Stimulated activated CD8-positive, alpha-beta memory T cell treated with anti-CD3 and anti-CD28 coated beads, Interleukin-4, amount 100 ng/mL, for 4 hours (primary cell): ENCODE data around the gene KIF26B.

ENCODE experiments used
- DNase-seq, 2 donors: peaks; one replicate each; pipeline ENCODE4 v3.0.0-alpha.2; 2020; ENCODE audit warnings: low read depth in 2 of 2, low spot score in 1 of 2

Gene KIF26B

DNA sequence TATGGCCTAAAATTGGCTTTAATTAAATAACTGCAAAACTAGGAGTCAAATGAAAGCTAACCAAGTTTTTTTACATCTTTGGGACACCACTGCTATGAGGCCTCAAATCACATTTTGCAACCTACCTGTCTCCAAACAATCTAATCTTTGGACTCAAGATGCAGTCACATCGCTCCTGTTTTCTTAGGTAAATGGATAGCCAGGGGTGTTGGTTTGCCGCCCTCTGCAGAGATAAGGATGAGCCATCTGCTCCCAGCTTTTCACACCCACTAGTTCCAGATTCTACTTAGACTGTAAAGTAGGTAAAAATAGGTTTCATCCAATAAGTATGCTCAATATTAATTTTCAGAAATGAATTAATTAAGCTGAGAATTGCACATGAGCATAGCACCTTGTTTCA is 456.5 kb downstream of the KIF26B start:
- DNase-seq = no peak

GRCh38 chr1:245614476-245614875 is 459.7 kb downstream of the KIF26B start:
- DNase-seq = no peak

- no peak for DNase-seq
Observed at GRCh38 chr1:245615001-245615400, 460.2 kb downstream of the KIF26B start.

- DNase-seq = no peak
Observed at GRCh38 chr1:245621589-245621988, 466.8 kb downstream of the KIF26B start.

GRCh38 chr1:245622332-245623014 is 467.7 kb downstream of the KIF26B start:
- no peak for DNase-seq

DNA sequence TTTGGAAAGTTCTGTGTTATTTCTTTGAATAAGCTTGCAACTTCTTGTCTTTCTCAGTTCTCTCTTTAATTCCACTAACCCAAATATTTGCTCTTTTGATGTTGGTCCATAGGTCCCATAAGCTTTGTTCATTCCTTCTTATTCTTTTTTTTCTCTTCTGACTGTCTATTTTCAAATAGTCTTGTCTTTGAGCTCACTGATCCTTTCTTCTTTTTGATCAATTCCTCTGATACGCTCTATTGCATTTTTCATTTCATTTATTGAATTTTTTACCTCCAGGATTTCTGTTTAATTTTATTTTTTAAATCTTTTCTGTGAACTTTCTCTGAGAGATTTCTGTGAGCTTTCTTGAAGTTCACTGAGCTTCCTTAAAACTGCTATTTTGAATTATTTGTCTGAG is 486.6 kb downstream of the KIF26B start:
- no peak for DNase-seq

DNA sequence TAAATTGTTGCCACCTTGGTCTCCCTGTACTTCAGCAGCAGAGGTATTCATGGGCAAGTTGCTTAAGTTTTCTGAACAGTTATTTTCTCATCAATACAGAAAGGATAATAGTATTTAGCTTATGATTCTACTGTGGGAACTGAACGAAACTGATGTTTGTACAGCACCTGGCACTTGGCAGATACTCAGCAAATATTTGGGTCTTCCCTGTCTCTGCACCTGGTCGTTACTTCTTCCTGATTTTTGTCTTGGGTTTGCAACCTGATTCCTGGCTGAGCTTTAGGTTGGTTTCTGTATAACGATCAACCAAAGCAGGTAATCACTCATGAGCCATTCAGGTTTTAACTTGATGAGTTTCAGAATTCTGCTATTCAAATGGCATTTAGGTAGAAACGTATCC is 490.6 kb downstream of the KIF26B start:
- no peak for DNase-seq

DNA sequence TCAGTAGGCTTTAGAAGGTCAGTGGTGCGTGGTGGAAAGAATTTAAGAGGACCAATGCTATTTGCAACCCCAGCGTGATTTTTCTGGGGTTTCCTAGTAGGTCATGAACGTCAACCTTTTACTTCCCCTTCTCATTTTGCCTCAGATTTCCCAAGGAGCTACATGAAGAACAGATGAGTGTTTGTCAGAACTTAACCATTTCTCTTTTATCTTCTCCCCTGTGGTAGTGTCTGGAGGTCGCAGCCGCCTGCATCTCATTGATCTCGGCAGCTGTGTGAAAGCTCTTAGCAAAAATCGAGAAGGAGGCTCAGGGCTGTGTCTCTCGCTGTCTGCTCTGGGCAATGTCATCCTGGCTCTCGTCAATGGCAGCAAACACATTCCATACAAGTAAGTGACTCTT is 491.1 kb downstream of the KIF26B start:
- no peak for DNase-seq

GRCh38 chr1:245648749-245649522 is 494.2 kb downstream of the KIF26B start:
- DNase-seq = no peak

DNA sequence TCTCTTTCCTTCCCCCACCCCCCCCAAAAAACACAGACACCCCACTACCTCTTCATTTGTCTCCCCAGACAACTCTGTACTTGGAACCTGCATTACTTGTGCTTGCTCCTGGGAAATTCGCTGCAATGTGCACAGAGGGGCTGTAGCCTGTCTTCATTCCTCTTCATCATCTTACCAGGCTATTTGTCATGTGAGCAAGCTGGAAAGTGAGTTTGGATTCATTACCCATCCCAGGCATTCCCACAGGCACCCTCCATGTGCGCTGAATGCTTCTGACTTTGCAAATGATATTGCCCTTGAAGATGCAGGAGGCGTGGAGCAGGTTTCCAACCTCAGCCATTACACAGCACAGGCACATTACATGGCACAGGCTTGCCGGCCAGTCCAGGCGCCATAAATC is 494.9 kb downstream of the KIF26B start:
- no peak for DNase-seq

DNA sequence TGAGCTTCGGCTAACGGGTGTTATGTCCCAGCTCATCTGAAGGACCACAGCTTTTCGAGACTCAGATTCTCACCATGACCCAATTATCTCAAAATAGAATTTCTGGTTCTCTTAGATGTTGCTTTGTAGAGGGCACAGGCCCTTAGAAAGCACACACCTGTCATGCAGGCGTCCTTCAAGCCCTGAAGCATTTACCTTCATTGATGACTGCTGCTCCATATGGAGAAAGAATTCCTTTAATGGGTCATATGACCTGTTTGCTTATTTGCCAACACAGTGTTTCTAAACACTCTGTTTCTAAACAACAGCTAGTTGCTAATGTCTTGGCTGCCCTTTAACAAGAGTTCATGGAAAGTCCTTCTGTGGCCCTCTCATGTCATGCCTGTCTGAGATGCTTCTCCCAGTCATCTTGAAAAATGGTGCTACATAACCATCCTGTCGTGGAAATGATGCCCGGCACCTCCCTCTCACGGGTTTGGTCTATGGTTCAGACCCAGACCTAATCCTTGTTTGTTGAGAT is 495.7 kb downstream of the KIF26B start:
- no peak for DNase-seq

GRCh38 chr1:245651093-245651492 is 496.3 kb downstream of the KIF26B start:
- DNase-seq = no peak

- DNase-seq = no peak
Observed at GRCh38 chr1:245652116-245652515, 497.3 kb downstream of the KIF26B start.

DNA sequence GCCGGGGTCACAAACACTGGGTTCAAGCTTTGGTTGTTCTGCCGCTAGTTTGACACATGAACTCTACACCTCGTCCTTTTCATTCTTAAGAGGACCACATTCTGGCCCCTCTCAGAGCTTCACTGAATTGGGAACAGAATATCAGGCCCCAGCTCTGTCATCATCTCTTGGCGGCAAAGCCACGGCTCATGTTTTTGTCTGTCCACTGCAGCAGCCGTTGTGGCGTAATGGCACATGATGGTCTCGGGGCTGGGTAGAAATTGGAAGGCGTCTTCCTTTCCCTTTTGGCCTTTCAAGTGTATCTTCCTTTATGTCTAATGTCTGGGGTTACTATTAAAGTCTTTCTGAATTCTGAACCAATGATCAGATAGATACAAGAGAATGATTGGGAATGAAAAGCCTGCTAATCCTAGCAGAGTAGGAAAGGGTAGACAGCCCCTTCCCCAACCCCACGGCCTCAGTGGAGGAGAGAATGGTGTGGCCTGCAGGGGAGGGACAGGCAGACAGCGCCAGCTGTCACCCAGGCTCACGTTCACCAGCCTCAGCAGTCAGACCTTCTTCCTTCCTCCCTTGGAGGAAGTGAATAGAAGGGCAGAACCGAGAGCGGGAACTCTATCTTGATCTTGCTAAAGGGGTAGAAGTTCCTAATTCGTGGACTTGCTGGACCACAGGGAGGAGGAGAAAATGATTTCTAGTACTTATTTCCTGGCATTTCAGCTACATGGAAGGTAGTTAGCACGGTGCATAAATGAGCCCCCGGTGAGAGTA is 498.1 kb downstream of the KIF26B start:
- no peak for DNase-seq

DNA sequence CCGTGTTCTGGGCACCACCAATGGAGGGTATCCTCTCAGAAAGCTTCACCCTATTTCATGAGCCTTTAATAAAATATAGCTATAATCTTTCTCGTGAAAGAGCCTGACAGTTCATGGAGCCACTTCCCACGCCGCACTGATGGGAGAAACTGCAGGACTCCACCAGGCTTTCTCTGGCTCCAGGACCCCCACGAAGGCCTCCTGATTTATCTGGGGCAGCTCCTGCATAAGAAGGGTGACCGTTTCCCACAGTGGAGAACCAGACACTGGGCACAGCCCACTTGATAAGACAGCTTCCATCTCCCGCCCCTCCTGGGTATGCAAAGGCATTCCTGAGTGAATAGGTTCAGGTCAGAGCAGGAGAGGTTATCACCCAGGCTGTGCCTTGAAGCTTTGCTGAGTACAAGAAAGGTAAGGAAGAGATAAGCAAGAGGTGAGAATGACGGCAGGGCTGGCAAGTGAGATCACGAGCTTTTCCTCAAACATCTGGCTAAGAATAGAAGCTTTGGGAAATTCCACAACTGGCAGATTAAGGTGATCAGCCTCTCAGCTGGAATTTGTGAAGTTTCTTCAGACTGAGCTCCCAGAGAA is 499.8 kb downstream of the KIF26B start:
- no peak for DNase-seq

DNA sequence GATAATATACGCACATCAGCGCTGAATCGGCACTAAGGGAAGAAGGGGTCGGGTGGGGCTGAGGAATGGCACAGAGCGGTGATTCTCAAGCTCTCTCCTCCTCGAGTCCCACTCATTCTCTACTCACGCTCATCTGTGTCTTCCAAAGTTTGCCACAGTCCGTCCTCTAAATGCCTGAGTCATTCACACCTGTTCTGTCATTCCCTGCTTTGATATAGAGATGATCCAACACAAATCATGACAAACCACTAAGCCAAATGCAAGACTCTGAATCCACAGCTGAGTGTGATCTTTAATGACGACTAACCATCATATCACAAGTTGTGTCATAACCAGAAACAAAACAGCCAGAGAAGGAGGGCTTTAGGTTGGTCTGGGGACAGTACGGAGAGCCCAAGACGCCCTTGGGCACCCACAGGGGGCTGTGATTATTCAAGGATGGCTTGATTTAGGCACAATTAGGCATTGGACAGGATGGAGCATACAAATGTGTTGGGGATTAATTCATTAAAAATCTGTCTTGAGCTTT is 501.5 kb downstream of the KIF26B start:
- no peak for DNase-seq

DNA sequence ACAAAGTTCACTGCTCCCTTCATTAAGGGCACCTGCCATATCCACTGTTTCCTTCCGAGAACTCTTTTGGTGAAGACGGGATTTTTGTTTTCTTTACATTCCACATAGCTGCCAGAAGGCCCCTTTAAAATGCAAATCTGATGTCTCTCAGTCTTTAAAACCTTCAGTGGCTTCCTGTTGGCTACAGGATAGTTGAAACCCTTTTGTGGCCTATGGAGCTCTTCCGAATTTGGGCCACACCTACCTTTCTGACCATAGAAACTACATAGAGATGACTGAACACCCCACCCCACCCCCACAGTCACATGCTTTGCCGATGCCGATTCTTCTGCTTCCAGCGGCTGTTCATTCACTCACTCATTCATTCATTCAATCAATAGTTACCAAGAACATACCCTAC is 502.6 kb downstream of the KIF26B start:
- DNase-seq = no peak

DNA sequence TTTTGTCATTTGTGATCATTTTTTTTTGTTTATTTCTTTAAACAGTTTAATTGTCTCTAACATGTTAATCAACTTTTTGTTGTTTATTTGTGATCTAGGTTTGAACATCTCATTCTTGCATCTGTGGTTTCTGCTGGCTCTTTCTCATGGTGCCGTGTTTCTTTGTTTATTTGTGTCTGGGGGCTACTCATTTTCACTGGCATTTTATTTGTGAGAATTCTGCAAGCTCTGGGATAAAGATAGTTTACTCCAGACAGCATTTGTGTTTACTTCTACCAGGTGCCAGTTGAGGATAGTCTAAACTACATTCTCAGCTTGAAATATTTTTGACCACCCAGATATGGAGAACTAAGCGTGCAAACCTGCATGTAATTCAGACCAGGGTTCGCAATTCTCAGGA is 508.6 kb downstream of the KIF26B start:
- DNase-seq = no peak

DNA sequence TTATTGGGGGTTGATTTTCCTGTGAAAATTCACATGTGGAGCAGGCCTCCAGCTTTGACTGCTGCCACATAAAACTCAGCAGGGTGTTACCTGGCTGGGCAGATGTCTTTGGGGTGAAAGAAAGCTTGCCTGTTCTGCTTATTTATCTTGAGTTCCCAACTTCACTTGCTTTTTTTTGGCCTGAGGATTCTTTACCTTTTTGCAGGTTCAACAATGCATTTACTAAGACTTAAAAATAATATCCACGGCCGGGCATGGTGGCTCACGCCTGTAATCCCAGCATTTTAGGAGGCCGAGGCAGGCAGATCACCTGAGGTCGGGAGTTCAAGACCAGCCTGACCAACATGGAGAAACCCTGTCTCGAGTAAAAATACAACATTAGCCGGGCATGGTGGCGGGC is 509.1 kb downstream of the KIF26B start:
- no peak for DNase-seq

DNA sequence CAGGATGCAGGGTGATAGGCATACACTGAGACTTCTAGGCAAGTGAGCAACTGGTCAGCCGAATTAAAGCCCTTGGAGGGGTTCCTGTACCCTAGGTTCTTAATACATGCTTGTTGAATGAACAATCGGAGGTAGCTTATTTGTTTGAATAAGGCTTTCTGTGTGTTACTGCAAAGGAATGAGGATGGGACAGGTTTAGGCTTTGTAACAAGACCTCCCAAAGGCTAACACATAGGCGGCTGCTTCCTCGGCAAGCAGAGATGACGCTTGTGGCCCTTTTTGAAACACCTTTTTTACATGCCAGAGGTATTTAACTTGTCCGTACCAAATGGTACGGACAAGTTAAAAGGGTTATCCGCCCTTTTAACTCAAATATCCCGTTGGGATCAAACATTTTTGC is 511.6 kb downstream of the KIF26B start:
- no peak for DNase-seq

DNA sequence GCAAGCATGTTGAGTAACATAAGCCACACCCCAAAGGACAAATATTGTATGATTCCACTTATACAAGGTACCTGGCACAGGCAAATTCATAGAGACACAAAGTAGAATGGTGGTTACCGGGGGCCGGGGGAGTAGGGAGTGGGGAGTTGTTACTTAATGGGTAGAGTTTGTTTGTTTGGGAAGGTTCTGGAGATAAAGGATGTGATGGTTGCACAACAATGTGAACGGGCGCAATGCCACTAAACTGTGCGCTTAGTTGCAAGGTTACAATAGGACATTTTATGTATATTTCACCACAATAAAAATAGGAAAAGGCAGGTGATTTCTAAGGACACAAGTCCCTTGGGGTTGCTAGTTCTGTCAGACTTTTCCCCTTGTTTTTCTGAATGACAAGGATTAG is 516.6 kb downstream of the KIF26B start:
- no peak for DNase-seq
